Measurements from ENCODE around the gene LONP2. TPM values are rescaled to one million over a fixed set of nuclear protein-coding genes. Genes with fewer than 3 reads are reported as not detected.

LONP2 gene
- total RNA-seq, 1 donor from 2014 or later: 50.7 TPM

GRCh38 chr16:48261569-48261968 lies 17.5 kb downstream of the LONP2 start:
- no peak overlapping the region for H3K4me3 ChIP-seq (ENCODE audit: insufficient read depth, low read depth, low read length)
- Mint-ChIP-seq H3K4me3 (ENCODE audit: unreplicated experiment) (no peak overlapping the region), H3K4me1 (ENCODE audit: low read depth, unreplicated experiment) (no peaks in the 10 kb centered on the region), H3K9me3 (ENCODE audit: unreplicated experiment) (no peaks in the 10 kb centered on the region), H3K27ac (ENCODE audit: unreplicated experiment) (no peak overlapping the region), H3K36me3 (ENCODE audit: low read depth, unreplicated experiment) (peaks cover 23% of the 10 kb centered on the region), H3K27me3 (ENCODE audit: low read depth, unreplicated experiment) (no peaks in the 10 kb centered on the region)
- no peaks in the 10 kb centered on the region for H3K79me2 ChIP-seq (ENCODE audit: insufficient read depth, low read length)
- no peaks in the 10 kb centered on the region for H3K4me1 ChIP-seq (ENCODE audit: insufficient read depth, low read length)
- no peak overlapping the region for H3K9ac ChIP-seq (ENCODE audit: low read length)
- H3K4me2 ChIP-seq (ENCODE audit: low read length): no peak overlapping the region
- H2AFZ ChIP-seq (ENCODE audit: low read depth, low read length): no peak overlapping the region
- H3K27ac ChIP-seq (ENCODE audit: low read depth, low read length): no peak overlapping the region
- no peaks in the 10 kb centered on the region for H3K27me3 ChIP-seq (ENCODE audit: insufficient read depth, low read length)
- H3K9me3 ChIP-seq (ENCODE audit: insufficient read depth, low read depth, low read length): no peaks in the 10 kb centered on the region
- FAIRE-seq: no peak
- H3K36me3 ChIP-seq (ENCODE audit: insufficient read depth, low read length): peaks cover 33% of the 10 kb centered on the region
- peaks cover 6% of the 10 kb centered on the region for H4K20me1 ChIP-seq (ENCODE audit: insufficient read depth, low read length)
- no peak for DNase-seq (ENCODE audit: low read depth)
- TF ChIP-seq CTCF (IDR thresholded peaks at IDR 0.05; ENCODE audit: insufficient read depth, low read depth, low read length): no peak
- TF ChIP-seq EZH2 (IDR thresholded peaks at IDR 0.05; ENCODE audit: insufficient read depth, low read length): no peak

- H3K36me3 ChIP-seq (ENCODE audit: insufficient read depth, low read length): peaks cover 31% of the 10 kb centered on the region
- no peaks in the 10 kb centered on the region for H3K79me2 ChIP-seq (ENCODE audit: insufficient read depth, low read length)
- no peak overlapping the region for H3K9ac ChIP-seq (ENCODE audit: low read length)
- FAIRE-seq (no peak), DNase-seq (ENCODE audit: low read depth) (no peak)
- TF ChIP-seq CTCF (IDR thresholded peaks at IDR 0.05; ENCODE audit: insufficient read depth, low read depth, low read length) (no peak), EZH2 (IDR thresholded peaks at IDR 0.05; ENCODE audit: insufficient read depth, low read length) (no peak)
- Mint-ChIP-seq H3K4me3 (ENCODE audit: unreplicated experiment) (no peak overlapping the region), H3K36me3 (ENCODE audit: low read depth, unreplicated experiment) (peaks cover 23% of the 10 kb centered on the region), H3K4me1 (ENCODE audit: low read depth, unreplicated experiment) (no peaks in the 10 kb centered on the region), H3K9me3 (ENCODE audit: unreplicated experiment) (no peaks in the 10 kb centered on the region), H3K27ac (ENCODE audit: unreplicated experiment) (no peak overlapping the region), H3K27me3 (ENCODE audit: low read depth, unreplicated experiment) (no peaks in the 10 kb centered on the region)
- H3K27ac ChIP-seq (ENCODE audit: low read depth, low read length): no peak overlapping the region
- H3K27me3 ChIP-seq (ENCODE audit: insufficient read depth, low read length): no peaks in the 10 kb centered on the region
- H3K4me1 ChIP-seq (ENCODE audit: insufficient read depth, low read length): no peaks in the 10 kb centered on the region
- H2AFZ ChIP-seq (ENCODE audit: low read depth, low read length): no peak overlapping the region
- H3K4me2 ChIP-seq (ENCODE audit: low read length): no peak overlapping the region
- peaks cover 8% of the 10 kb centered on the region for H4K20me1 ChIP-seq (ENCODE audit: insufficient read depth, low read length)
- H3K9me3 ChIP-seq (ENCODE audit: insufficient read depth, low read depth, low read length): no peaks in the 10 kb centered on the region
- H3K4me3 ChIP-seq (ENCODE audit: insufficient read depth, low read depth, low read length): no peak overlapping the region
Observed at GRCh38 chr16:48262631-48263030, 18.5 kb downstream of the LONP2 start.

DNA sequence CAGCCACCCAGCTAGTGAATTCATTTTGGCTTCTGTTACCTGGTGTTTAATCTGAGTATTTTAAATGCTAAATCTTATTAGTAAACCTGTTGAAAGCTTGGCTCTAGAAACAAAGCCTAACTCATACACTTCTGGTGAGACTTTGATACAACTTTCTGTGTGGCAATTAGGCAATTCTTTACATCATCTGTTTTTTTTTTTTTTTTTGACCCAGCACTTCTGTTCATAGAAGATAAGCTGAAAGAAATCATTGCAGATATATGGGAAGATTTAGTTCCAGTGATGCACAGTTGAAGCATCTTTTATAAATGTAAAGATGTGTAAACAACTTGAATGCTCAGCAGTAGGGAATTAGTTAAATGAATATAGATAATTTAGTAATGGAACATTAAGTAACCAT lies 24.9 kb downstream of the LONP2 start:
- Histone ChIP-seq H3K27ac (ENCODE audit: low read depth, low read length) (no peak overlapping the region), H3K4me1 (ENCODE audit: insufficient read depth, low read length) (no peaks in the 10 kb centered on the region), H3K27me3 (ENCODE audit: insufficient read depth, low read length) (no peaks in the 10 kb centered on the region), H2AFZ (ENCODE audit: low read depth, low read length) (no peak overlapping the region), H3K79me2 (ENCODE audit: insufficient read depth, low read length) (no peaks in the 10 kb centered on the region), H3K4me3 (ENCODE audit: insufficient read depth, low read depth, low read length) (no peak overlapping the region), H3K9ac (ENCODE audit: low read length) (no peak overlapping the region), H3K4me2 (ENCODE audit: low read length) (no peak overlapping the region), H4K20me1 (ENCODE audit: insufficient read depth, low read length) (peaks cover 7% of the 10 kb centered on the region), H3K9me3 (ENCODE audit: insufficient read depth, low read depth, low read length) (no peaks in the 10 kb centered on the region), H3K36me3 (ENCODE audit: insufficient read depth, low read length) (peaks cover 14% of the 10 kb centered on the region)
- no peak for TF ChIP-seq EZH2 (IDR thresholded peaks at IDR 0.05; ENCODE audit: insufficient read depth, low read length)
- TF ChIP-seq CTCF (IDR thresholded peaks at IDR 0.05; ENCODE audit: insufficient read depth, low read depth, low read length): no peak
- no peak for FAIRE-seq
- DNase-seq (ENCODE audit: low read depth): no peak
- Mint-ChIP-seq H3K27me3 (ENCODE audit: low read depth, unreplicated experiment) (no peaks in the 10 kb centered on the region), H3K36me3 (ENCODE audit: low read depth, unreplicated experiment) (peaks cover 4% of the 10 kb centered on the region), H3K4me3 (ENCODE audit: unreplicated experiment) (no peak overlapping the region), H3K4me1 (ENCODE audit: low read depth, unreplicated experiment) (no peaks in the 10 kb centered on the region), H3K27ac (ENCODE audit: unreplicated experiment) (no peak overlapping the region), H3K9me3 (ENCODE audit: unreplicated experiment) (no peaks in the 10 kb centered on the region)

Measured in astrocyte (in vitro differentiated cells and primary cell).